GM23338 (cell line): ENCODE measurements around the gene NFATC1. TPM values are rescaled to one million over a fixed set of nuclear protein-coding genes. Genes with fewer than 3 reads are reported as not detected.

Experiments
- ATAC-seq: fragments of 200-7000 bp; cut with Tn5 transposase; 3 replicates; pipeline ENCODE4 v1.9.1; 2020
- DNase-seq: peaks from one replicate; pipeline ENCODE4 v3.0.0-alpha.2; 2015; ENCODE audit warnings: low spot score
- H2AFZ ChIP-seq: fragments of 200-600 bp; sonication (generic); 2 replicates; pipeline ENCODE4 v1.8.0; 2016; ENCODE audit warnings: antibody characterized with exemption, mild to moderate bottlenecking, moderate library complexity
- H3F3A ChIP-seq: fragments of 200-600 bp; sonication (generic); replicated peaks from 2 replicates; pipeline ENCODE4 v1.8.0; 2017; ENCODE audit warnings: antibody characterized with exemption, mixed run types, low read depth
- H3K27ac ChIP-seq: fragments of 200-600 bp; sonication (generic); 2 replicates; pipeline ENCODE4 v1.6.1; 2016; ENCODE audit warnings: low read depth
- H3K27me3 ChIP-seq: fragments of 200-600 bp; sonication (generic); 2 replicates; pipeline ENCODE4 v1.8.0; 2016; ENCODE audit warnings: mild to moderate bottlenecking, mixed run types, moderate library complexity; ENCODE audit not compliant: insufficient read depth
- H3K36me3 ChIP-seq: fragments of 200-600 bp; sonication (generic); 2 replicates; pipeline ENCODE4 v1.8.0; 2016; ENCODE audit warnings: mild to moderate bottlenecking; ENCODE audit not compliant: insufficient read depth
- H3K4me1 ChIP-seq: fragments of 200-600 bp; sonication (generic); 2 replicates; pipeline ENCODE4 v1.8.0; 2016; ENCODE audit warnings: mild to moderate bottlenecking, moderate library complexity; ENCODE audit not compliant: insufficient read depth
- H3K4me2 ChIP-seq: fragments of 200-600 bp; sonication (generic); 2 replicates; pipeline ENCODE4 v1.7.1; 2017; ENCODE audit warnings: mixed run types
- H3K4me3 ChIP-seq: fragments of 200-600 bp; sonication (generic); 2 replicates; pipeline ENCODE4 v1.6.1; 2016; ENCODE audit warnings: mixed run types
- H3K79me2 ChIP-seq: fragments of 200-600 bp; sonication (generic); replicated peaks from 2 replicates; pipeline ENCODE4 v1.8.0; 2017; ENCODE audit warnings: mild to moderate bottlenecking; ENCODE audit not compliant: insufficient read depth
- H3K9me2 ChIP-seq: fragments of 200-600 bp; sonication (generic); 2 replicates; pipeline ENCODE4 v1.8.0; 2017; ENCODE audit not compliant: insufficient read depth
- H4K20me1 ChIP-seq: fragments of 200-600 bp; sonication (generic); replicated peaks from 2 replicates; pipeline ENCODE4 v1.8.0; 2017; ENCODE audit warnings: mild to moderate bottlenecking; ENCODE audit not compliant: insufficient read depth
- H3K27ac Mint-ChIP-seq: 2 replicates; pipeline ENCODE4 v1.8.0; 2020; ENCODE audit warnings: inconsistent platforms, mild to moderate bottlenecking, moderate library complexity, mixed read lengths
- H3K27me3 Mint-ChIP-seq: 3 replicates; pipeline ENCODE4 v1.8.0; 2022; ENCODE audit warnings: low read depth, mild to moderate bottlenecking, moderate library complexity, mixed read lengths, inconsistent platforms; ENCODE audit not compliant: insufficient read depth, poor library complexity
- H3K36me3 Mint-ChIP-seq: 3 replicates; pipeline ENCODE4 v1.8.0; 2021; ENCODE audit warnings: low read depth, mild to moderate bottlenecking, inconsistent platforms, moderate library complexity, mixed read lengths
- H3K4me1 Mint-ChIP-seq: 3 replicates; pipeline ENCODE4 v1.8.0; 2020; ENCODE audit warnings: mild to moderate bottlenecking, inconsistent platforms, mixed read lengths
- H3K4me3 Mint-ChIP-seq: 3 replicates; pipeline ENCODE4 v1.8.0; 2021; ENCODE audit warnings: moderate library complexity, mild to moderate bottlenecking, inconsistent platforms, mixed read lengths
- H3K9me3 Mint-ChIP-seq: 3 replicates; pipeline ENCODE4 v1.8.0; 2020; ENCODE audit warnings: moderate library complexity, mild to moderate bottlenecking, inconsistent platforms, mixed read lengths
- CREB1 ChIP-seq: fragments of 250-450 bp; sonication (Bioruptor Pico); IDR thresholded peaks from 2 replicates; pipeline ENCODE4 v1.5.0; 2020; ENCODE audit warnings: low read depth, mild to moderate bottlenecking, moderate library complexity
- ETS1 ChIP-seq: IDR thresholded peaks from 2 replicates; pipeline ENCODE4 v1.6.1; 2016; ENCODE audit warnings: antibody characterized with exemption
- EZH2 ChIP-seq: fragments of 200-600 bp; sonication (generic); IDR thresholded peaks from one replicate; pipeline ENCODE4 v1.8.0; 2017; ENCODE audit warnings: antibody characterized with exemption, mild to moderate bottlenecking, low read depth; ENCODE audit not compliant: unreplicated experiment
- EZH2phosphoT487 ChIP-seq: fragments of 200-600 bp; sonication (generic); IDR thresholded peaks from one replicate; pipeline ENCODE4 v1.8.1; 2018; ENCODE audit warnings: antibody characterized with exemption; ENCODE audit not compliant: unreplicated experiment
- JUNB ChIP-seq: IDR thresholded peaks from one replicate; pipeline ENCODE4 v1.6.1; 2016; ENCODE audit warnings: antibody characterized with exemption; ENCODE audit not compliant: unreplicated experiment
- NANOG ChIP-seq: IDR thresholded peaks from 2 replicates; pipeline ENCODE4 v1.6.1; 2016; ENCODE audit warnings: antibody characterized with exemption, borderline replicate concordance
- POLR2AphosphoS5 ChIP-seq: IDR thresholded peaks from 2 replicates; pipeline ENCODE4 v1.6.1; 2016; ENCODE audit warnings: antibody characterized with exemption, low read depth
- ZNF114 ChIP-seq: fragments of 250-450 bp; sonication (Bioruptor Pico); IDR thresholded peaks from 2 replicates; pipeline ENCODE4 v1.5.0; 2020; ENCODE audit warnings: mild to moderate bottlenecking, moderate library complexity
- ZNF331 ChIP-seq: fragments of 250-450 bp; sonication (Bioruptor Pico); IDR thresholded peaks from 2 replicates; pipeline ENCODE4 v1.5.0; 2020; ENCODE audit warnings: low read depth, mild to moderate bottlenecking, moderate library complexity
- polyA plus RNA-seq: library from polyadenylated mRNA; unstranded; fragments of >200 nt; fragmentation: Nextera tagmentation; extraction: Ambion mirVana; gene quantifications from 2 replicates; pipeline ENCODE4 v1.2.1, GENCODE V29; 2016
- total RNA-seq: library from RNA; depleted of rRNA; stranded (reverse); fragments of >200 nt; shearing (Covaris generic); gene quantifications from 2 replicates; pipeline ENCODE4 v1.2.3, GENCODE V29; 2014
- TF ChIP-seq, protein P1 (sequence below): fragments of 250-450 bp; sonication (Bioruptor Pico); IDR thresholded peaks from 2 replicates; pipeline ENCODE4 v1.5.0; 2020; ENCODE audit warnings: mild to moderate bottlenecking, moderate library complexity

The NFATC1 gene
- total and polyA plus RNA-seq, 2 experiments from 2014 or later, result 3.9 to 6.4 TPM

DNA sequence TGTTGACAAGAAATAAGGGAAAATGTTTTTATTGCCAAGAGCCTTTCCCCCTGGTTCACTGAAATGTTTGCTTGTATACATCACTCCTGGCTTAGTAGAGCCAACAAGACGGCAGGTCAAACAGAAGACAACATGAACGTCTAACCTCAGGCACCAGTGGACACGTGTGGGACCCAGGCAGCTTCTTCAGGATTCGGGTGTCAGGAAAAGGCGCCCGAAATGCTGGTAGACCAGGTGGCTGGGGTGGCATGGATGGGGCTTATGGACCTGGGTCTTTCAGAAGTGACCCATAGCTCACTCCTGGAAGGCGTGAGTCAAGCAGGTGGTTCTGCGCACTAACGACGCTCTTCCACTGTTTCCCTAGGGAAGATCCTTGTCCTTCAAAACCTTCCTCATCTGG is 23.3 kb upstream of the NFATC1 start:
- H3F3A ChIP-seq, result no peaks in the 10 kb centered on the region
- Mint-ChIP-seq H3K4me1 (no peaks in the 10 kb centered on the region), H3K27ac (no peak overlapping the region), H3K4me3 (no peak overlapping the region), H3K27me3 (peaks cover 2% of the 10 kb centered on the region), H3K9me3 (no peaks in the 10 kb centered on the region), H3K36me3 (no peaks in the 10 kb centered on the region; the same call in 1 of the 3 replicates)
- ATAC-seq, result no peak
- TF ChIP-seq ETS1 (no peak), NANOG (no peak), EZH2 (no peak), POLR2AphosphoS5 (no peak), EZH2phosphoT487 (no peak), ZNF331 (no peak), CREB1 (CRISPR knock-in tag) (no peak), ZNF114 (CRISPR knock-in tag) (no peak), JUNB (no peak)
- TF ChIP-seq, protein P1, sequence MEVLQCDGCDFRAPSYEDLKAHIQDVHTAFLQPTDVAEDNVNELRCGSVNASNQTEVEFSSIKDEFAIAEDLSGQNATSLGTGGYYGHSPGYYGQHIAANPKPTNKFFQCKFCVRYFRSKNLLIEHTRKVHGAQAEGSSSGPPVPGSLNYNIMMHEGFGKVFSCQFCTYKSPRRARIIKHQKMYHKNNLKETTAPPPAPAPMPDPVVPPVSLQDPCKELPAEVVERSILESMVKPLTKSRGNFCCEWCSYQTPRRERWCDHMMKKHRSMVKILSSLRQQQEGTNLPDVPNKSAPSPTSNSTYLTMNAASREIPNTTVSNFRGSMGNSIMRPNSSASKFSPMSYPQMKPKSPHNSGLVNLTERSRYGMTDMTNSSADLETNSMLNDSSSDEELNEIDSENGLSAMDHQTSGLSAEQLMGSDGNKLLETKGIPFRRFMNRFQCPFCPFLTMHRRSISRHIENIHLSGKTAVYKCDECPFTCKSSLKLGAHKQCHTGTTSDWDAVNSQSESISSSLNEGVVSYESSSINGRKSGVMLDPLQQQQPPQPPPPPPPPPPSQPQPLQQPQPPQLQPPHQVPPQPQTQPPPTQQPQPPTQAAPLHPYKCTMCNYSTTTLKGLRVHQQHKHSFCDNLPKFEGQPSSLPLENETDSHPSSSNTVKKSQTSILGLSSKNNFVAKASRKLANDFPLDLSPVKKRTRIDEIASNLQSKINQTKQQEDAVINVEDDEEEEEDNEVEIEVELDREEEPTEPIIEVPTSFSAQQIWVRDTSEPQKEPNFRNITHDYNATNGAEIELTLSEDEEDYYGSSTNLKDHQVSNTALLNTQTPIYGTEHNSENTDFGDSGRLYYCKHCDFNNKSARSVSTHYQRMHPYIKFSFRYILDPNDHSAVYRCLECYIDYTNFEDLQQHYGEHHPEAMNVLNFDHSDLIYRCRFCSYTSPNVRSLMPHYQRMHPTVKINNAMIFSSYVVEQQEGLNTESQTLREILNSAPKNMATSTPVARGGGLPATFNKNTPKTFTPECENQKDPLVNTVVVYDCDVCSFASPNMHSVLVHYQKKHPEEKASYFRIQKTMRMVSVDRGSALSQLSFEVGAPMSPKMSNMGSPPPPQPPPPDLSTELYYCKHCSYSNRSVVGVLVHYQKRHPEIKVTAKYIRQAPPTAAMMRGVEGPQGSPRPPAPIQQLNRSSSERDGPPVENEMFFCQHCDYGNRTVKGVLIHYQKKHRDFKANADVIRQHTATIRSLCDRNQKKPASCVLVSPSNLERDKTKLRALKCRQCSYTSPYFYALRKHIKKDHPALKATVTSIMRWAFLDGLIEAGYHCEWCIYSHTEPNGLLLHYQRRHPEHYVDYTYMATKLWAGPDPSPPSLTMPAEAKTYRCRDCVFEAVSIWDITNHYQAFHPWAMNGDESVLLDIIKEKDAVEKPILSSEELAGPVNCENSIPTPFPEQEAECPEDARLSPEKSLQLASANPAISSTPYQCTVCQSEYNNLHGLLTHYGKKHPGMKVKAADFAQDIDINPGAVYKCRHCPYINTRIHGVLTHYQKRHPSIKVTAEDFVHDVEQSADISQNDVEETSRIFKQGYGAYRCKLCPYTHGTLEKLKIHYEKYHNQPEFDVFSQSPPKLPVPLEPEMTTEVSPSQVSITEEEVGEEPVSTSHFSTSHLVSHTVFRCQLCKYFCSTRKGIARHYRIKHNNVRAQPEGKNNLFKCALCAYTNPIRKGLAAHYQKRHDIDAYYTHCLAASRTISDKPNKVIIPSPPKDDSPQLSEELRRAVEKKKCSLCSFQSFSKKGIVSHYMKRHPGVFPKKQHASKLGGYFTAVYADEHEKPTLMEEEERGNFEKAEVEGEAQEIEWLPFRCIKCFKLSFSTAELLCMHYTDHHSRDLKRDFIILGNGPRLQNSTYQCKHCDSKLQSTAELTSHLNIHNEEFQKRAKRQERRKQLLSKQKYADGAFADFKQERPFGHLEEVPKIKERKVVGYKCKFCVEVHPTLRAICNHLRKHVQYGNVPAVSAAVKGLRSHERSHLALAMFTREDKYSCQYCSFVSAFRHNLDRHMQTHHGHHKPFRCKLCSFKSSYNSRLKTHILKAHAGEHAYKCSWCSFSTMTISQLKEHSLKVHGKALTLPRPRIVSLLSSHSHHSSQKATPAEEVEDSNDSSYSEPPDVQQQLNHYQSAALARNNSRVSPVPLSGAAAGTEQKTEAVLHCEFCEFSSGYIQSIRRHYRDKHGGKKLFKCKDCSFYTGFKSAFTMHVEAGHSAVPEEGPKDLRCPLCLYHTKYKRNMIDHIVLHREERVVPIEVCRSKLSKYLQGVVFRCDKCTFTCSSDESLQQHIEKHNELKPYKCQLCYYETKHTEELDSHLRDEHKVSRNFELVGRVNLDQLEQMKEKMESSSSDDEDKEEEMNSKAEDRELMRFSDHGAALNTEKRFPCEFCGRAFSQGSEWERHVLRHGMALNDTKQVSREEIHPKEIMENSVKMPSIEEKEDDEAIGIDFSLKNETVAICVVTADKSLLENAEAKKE (CRISPR knock-in tag), result no peak
- H3K4me3 ChIP-seq, result no peak overlapping the region
- no peaks in the 10 kb centered on the region for H3K9me2 ChIP-seq
- DNase-seq, result no peak
- H3K27ac ChIP-seq, result no peak overlapping the region
- H3K79me2 ChIP-seq, result no peaks in the 10 kb centered on the region
- H2AFZ ChIP-seq, result no peak overlapping the region
- no peaks in the 10 kb centered on the region for H3K4me1 ChIP-seq
- H3K4me2 ChIP-seq, result no peak overlapping the region
- no peaks in the 10 kb centered on the region for H3K36me3 ChIP-seq
- H3K27me3 ChIP-seq, result no peaks in the 10 kb centered on the region
- H4K20me1 ChIP-seq, result no peaks in the 10 kb centered on the region
